H1 (cell line): ENCODE measurements around the gene PNMA8C. TPM values are rescaled to one million over a fixed set of nuclear protein-coding genes. Genes with fewer than 3 reads are reported as not detected.

Experiments
- CTCF ChIA-PET: fragments of 300-600 bp; sonication (Branson Sonifier 250); formaldehyde crosslinking; loops from one replicate; lab custom pipeline; 2021; ENCODE audit not compliant: partially characterized antibody; lab: Charles Lee
- POLR2A ChIA-PET: fragments of 300-600 bp; sonication (Branson Sonifier 250); formaldehyde crosslinking; loops from one replicate; lab custom pipeline; 2021; ENCODE audit warnings: inconsistent platforms; ENCODE audit not compliant: partially characterized antibody; lab: Charles Lee
- DNase-seq, 2 experiments: peaks; one replicate each; pipeline versions ENCODE4 v3.0.0 to v3.0.0-alpha.2; 2010 to 2022; ENCODE audit warnings: low spot score in 2 of 2, low read depth in 1 of 2, mixed read lengths in 1 of 2
- FAIRE-seq: peaks from 2 replicates; lab custom pipeline; 2011; peaks lifted over from hg19 to GRCh38; lab: Jason Lieb, UNC
- H2AFZ ChIP-seq: 2 replicates; pipeline ENCODE4 v1.8.1; 2012; ENCODE audit warnings: low read length, inconsistent platforms
- H2AK5ac ChIP-seq: 2 replicates; pipeline ENCODE4 v1.6.1; 2013; ENCODE audit warnings: low read depth, low read length
- H2BK120ac ChIP-seq: replicated peaks from 2 replicates; pipeline ENCODE3; 2013; ENCODE audit warnings: low read depth, low read length, inconsistent platforms
- H2BK12ac ChIP-seq: 2 replicates; pipeline ENCODE4 v1.6.1; 2013; ENCODE audit warnings: low read depth, low read length
- H2BK15ac ChIP-seq: 2 replicates; pipeline ENCODE4 v1.6.1; 2013; ENCODE audit warnings: low read length
- H2BK20ac ChIP-seq: 2 replicates; pipeline ENCODE4 v1.6.1; 2013; ENCODE audit warnings: low read length
- H2BK5ac ChIP-seq: 2 replicates; pipeline ENCODE4 v1.6.1; 2013; ENCODE audit warnings: low read depth, low read length
- H3K14ac ChIP-seq: 2 replicates; pipeline ENCODE4 v1.6.1; 2013; ENCODE audit warnings: inconsistent platforms; ENCODE audit not compliant: insufficient read length
- H3K18ac ChIP-seq: 2 replicates; pipeline ENCODE4 v1.6.1; 2013; ENCODE audit warnings: low read length; ENCODE audit errors: extremely low read depth
- H3K23ac ChIP-seq: 2 replicates; pipeline ENCODE4 v1.6.1; 2013; ENCODE audit warnings: inconsistent platforms; ENCODE audit not compliant: insufficient read length
- H3K23me2 ChIP-seq: 2 replicates; pipeline ENCODE4 v1.6.1; 2013; ENCODE audit warnings: low read depth, low read length
- H3K27ac ChIP-seq: 2 replicates; pipeline ENCODE4 v1.6.1; 2011; ENCODE audit warnings: low read depth, low read length, inconsistent platforms
- H3K27me3 ChIP-seq, 4 experiments: replicated peaks in 1 of 4; 1 replicate in 1 of 4; 2 replicates in 3 of 4; pipeline versions ENCODE4 v1.6.1 to v1.8.1; 2011 to 2013; ENCODE audit warnings: low read length in 3 of 4, mild to moderate bottlenecking in 3 of 4, inconsistent platforms in 2 of 4, mixed read lengths in 2 of 4, moderate library complexity in 1 of 4; ENCODE audit not compliant: control insufficient read depth in 3 of 4, insufficient read depth in 3 of 4; ENCODE audit errors: extremely low read depth in 1 of 4
- H3K36me3 ChIP-seq, 4 experiments: 2 replicates each; pipeline versions ENCODE4 v1.6.1 to v1.8.1; 2011 to 2013; ENCODE audit warnings: mild to moderate bottlenecking in 4 of 4, low read length in 3 of 4, moderate library complexity in 2 of 4, control low read depth in 1 of 4, inconsistent platforms in 1 of 4; ENCODE audit not compliant: insufficient read depth in 4 of 4, control insufficient read depth in 2 of 4
- H3K4ac ChIP-seq: replicated peaks from 2 replicates; pipeline ENCODE3; 2013; ENCODE audit warnings: low read length, low read depth, mixed read lengths, inconsistent platforms; ENCODE audit not compliant: insufficient read length
- H3K4me1 ChIP-seq, 4 experiments: replicated peaks in 1 of 4; 1 replicate in 1 of 4; 2 replicates in 3 of 4; pipeline versions ENCODE4 v1.6.1 to v1.8.1; 2011 to 2013; ENCODE audit warnings: low read length in 3 of 4, inconsistent platforms in 2 of 4, mixed read lengths in 1 of 4; ENCODE audit not compliant: insufficient read depth in 4 of 4, control insufficient read depth in 3 of 4
- H3K4me2 ChIP-seq, 2 experiments: 2 replicates each; pipeline versions ENCODE4 v1.6.1 to v1.8.1; 2011 to 2013; ENCODE audit warnings: low read depth in 2 of 2, low read length in 2 of 2, control low read depth in 1 of 2, inconsistent platforms in 1 of 2, mild to moderate bottlenecking in 1 of 2; ENCODE audit not compliant: insufficient read depth in 1 of 2
- H3K4me3 ChIP-seq, 4 experiments: fragments of 200-600, 300-600 bp in 1 of 4; sonication (generic), shearing (Covaris generic), sonication (Bioruptor Twin) in 1 of 4; 2 replicates each; pipeline versions ENCODE4 v1.5.1 to v1.8.1; 2011 to 2016; ENCODE audit warnings: low read length in 4 of 4, low read depth in 3 of 4, control low read depth in 2 of 4, inconsistent platforms in 2 of 4, mild to moderate bottlenecking in 2 of 4, mixed read lengths in 1 of 4, moderate library complexity in 1 of 4; ENCODE audit not compliant: insufficient read depth in 2 of 4; ENCODE audit errors: extremely low read depth in 1 of 4
- H3K56ac ChIP-seq: replicated peaks from 2 replicates; pipeline ENCODE3; 2013; ENCODE audit warnings: low read depth, mild to moderate bottlenecking, mixed read lengths, low read length, inconsistent platforms; ENCODE audit not compliant: insufficient read length
- H3K79me1 ChIP-seq: 2 replicates; pipeline ENCODE4 v1.6.1; 2013; ENCODE audit warnings: low read depth, low read length, control low read depth
- H3K79me2 ChIP-seq, 2 experiments: 2 replicates each; pipeline versions ENCODE4 v1.6.1 to v1.8.1; 2012 to 2013; ENCODE audit warnings: low read length in 2 of 2, mild to moderate bottlenecking in 2 of 2, inconsistent platforms in 1 of 2; ENCODE audit not compliant: insufficient read depth in 2 of 2, control insufficient read depth in 1 of 2
- H3K9ac ChIP-seq, 4 experiments: replicated peaks in 1 of 4; 1 replicate in 1 of 4; 2 replicates in 3 of 4; pipeline versions ENCODE4 v1.6.1 to v1.8.1; 2011 to 2013; ENCODE audit warnings: low read depth in 3 of 4, low read length in 3 of 4, control low read depth in 2 of 4, mild to moderate bottlenecking in 2 of 4, moderate library complexity in 2 of 4, inconsistent platforms in 1 of 4; ENCODE audit errors: extremely low read depth in 1 of 4
- H3K9me3 ChIP-seq, 2 experiments: 2 replicates each; pipeline versions ENCODE4 v1.6.1 to v1.8.1; 2012 to 2013; ENCODE audit warnings: mild to moderate bottlenecking in 2 of 2, moderate library complexity in 2 of 2, control low read depth in 1 of 2, inconsistent platforms in 1 of 2, low read depth in 1 of 2, low read length in 1 of 2, mixed read lengths in 1 of 2; ENCODE audit not compliant: insufficient read depth in 2 of 2
- H4K20me1 ChIP-seq, 2 experiments: replicated peaks in 1 of 2; 2 replicates each; pipeline versions ENCODE3 to v1.8.1; 2011 to 2013; ENCODE audit warnings: inconsistent platforms in 2 of 2, low read length in 2 of 2, mild to moderate bottlenecking in 1 of 2; ENCODE audit not compliant: insufficient read depth in 2 of 2, control insufficient read depth in 1 of 2
- H4K5ac ChIP-seq: 2 replicates; pipeline ENCODE4 v1.6.1; 2013; ENCODE audit warnings: low read length, low read depth, mixed read lengths, inconsistent platforms; ENCODE audit not compliant: insufficient read length
- H4K8ac ChIP-seq: 2 replicates; pipeline ENCODE4 v1.8.0; 2013; ENCODE audit warnings: mild to moderate bottlenecking, moderate library complexity, low read length, inconsistent platforms; ENCODE audit not compliant: insufficient read depth; ENCODE audit errors: extremely low read depth
- H4K91ac ChIP-seq: replicated peaks from 2 replicates; pipeline ENCODE3; 2013; ENCODE audit warnings: low read length, mixed read lengths, inconsistent platforms; ENCODE audit not compliant: insufficient read length
- CBX5 ChIP-seq: fragments of 300-800, 300-1000 bp; sonication (generic); IDR thresholded peaks from 2 replicates; pipeline ENCODE4 v1.7.1; 2016; ENCODE audit warnings: antibody characterized with exemption, low read length, low read depth
- CEBPB ChIP-seq: IDR thresholded peaks from 2 replicates; pipeline ENCODE4 v1.6.1; 2012; ENCODE audit warnings: low read depth, low read length
- CREB1 ChIP-seq: IDR thresholded peaks from 2 replicates; pipeline ENCODE4 v1.6.1; 2012; ENCODE audit warnings: inconsistent platforms
- EGR1 ChIP-seq: IDR thresholded peaks from 2 replicates; pipeline ENCODE4 v1.6.1; 2011; ENCODE audit warnings: low read depth, low read length, borderline replicate concordance
- GABPA ChIP-seq: IDR thresholded peaks from 2 replicates; pipeline ENCODE4 v1.6.1; 2011; ENCODE audit warnings: mild to moderate bottlenecking, low read length, moderate library complexity, borderline replicate concordance; ENCODE audit not compliant: insufficient read depth
- GTF2F1 ChIP-seq: IDR thresholded peaks from 2 replicates; pipeline ENCODE4 v1.6.1; 2012; ENCODE audit warnings: low read depth, low read length, improper control_type of control experiment, borderline replicate concordance
- KDM5A ChIP-seq: fragments of 200-600 bp; IDR thresholded peaks from 2 replicates; pipeline ENCODE4 v1.7.1; 2012; ENCODE audit warnings: mild to moderate bottlenecking, low read length, inconsistent platforms, mixed read lengths
- RAD21 ChIP-seq, 2 experiments: IDR thresholded peaks in 1 of 2; conservative IDR thresholded peaks in 1 of 2; 2 replicates each; pipeline ENCODE4 v1.6.1; 2011; ENCODE audit warnings: low read depth in 2 of 2, low read length in 2 of 2, improper control_type of control experiment in 1 of 2, inconsistent platforms in 1 of 2, mild to moderate bottlenecking in 1 of 2, moderate library complexity in 1 of 2
- SIX5 ChIP-seq: IDR thresholded peaks from 2 replicates; pipeline ENCODE4 v1.6.1; 2011; ENCODE audit warnings: mild to moderate bottlenecking, low read depth, low read length
- SP1 ChIP-seq: IDR thresholded peaks from 2 replicates; pipeline ENCODE4 v1.6.1; 2011; ENCODE audit warnings: low read depth, low read length
- TAF1 ChIP-seq: IDR thresholded peaks from 2 replicates; pipeline ENCODE4 v1.6.1; 2011; ENCODE audit warnings: mild to moderate bottlenecking, low read depth, low read length
- WGBS, 2 experiments: shearing (Covaris generic) in 1 of 2; methylation state at CpG; one replicate each; pipeline versions ENCODE4 v1.1.6 to v1.1.7; 2013 to 2015; ENCODE audit warnings: low lambda C conversion rate in 2 of 2, mixed read lengths in 2 of 2, inconsistent platforms in 1 of 2, low coverage in 1 of 2, missing lambda C conversion rate in 1 of 2; ENCODE audit not compliant: insufficient replicate concordance in 2 of 2, insufficient coverage in 1 of 2, insufficient read length in 1 of 2; ENCODE audit errors: extremely low coverage in 1 of 2, missing lambda C conversion rate in 1 of 2; 5-methylcytosine and 5-hydroxymethylcytosine counted together
- polyA plus RNA-seq, 7 experiments: library from polyadenylated mRNA; depleted of rRNA in 3 of 7; stranded (reverse) in 5 of 7; unstranded in 2 of 7; fragments of >200 nt in 5 of 7; fragments of 200-250 nt in 2 of 7; gene quantifications; 1 replicate in 5 of 7; 2 replicates in 1 of 7; 4 replicates in 1 of 7; pipeline versions ENCODE4 v1.2.1 to v1.2.3, GENCODE V29; 2011 to 2013; ENCODE audit warnings: missing spikeins in 2 of 7, mixed read lengths in 2 of 7
- total RNA-seq: library from RNA; stranded (reverse); fragmentation: NEBNext Ultra II Directional; extraction: Animal tissue kit (Norgen Biotek cat#: 25700); gene quantifications from 2 replicates; pipeline ENCODE4 v1.2.1, GENCODE V29; 2021

The PNMA8C gene
- total and polyA plus RNA-seq, 2 of the 8 experiments (the other 6 are each of a cell fraction or from before 2014, with no cell fraction given), result 0.53 to 1.8 TPM

DNA sequence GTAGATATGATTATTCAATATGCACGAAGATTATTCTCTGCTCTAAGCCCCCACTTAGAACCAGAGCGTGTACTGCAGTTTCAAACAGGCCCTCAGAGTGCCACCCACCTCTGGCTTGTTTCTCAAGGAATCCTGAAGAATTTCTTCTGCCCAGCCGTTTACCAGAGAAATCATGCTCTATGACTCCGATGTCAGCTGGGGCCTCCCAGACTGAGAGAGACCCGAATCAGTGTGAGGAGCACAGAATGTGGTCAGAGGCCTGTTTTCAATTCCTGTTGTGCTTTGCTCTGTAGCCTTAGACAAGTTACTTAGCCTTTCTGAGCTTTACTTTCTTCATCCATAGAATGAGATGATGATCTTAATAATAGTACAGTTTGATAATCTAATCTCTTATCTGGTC lies 5.5 kb downstream of the PNMA8C start:
- Histone ChIP-seq H4K8ac (no peak overlapping the region), H3K4ac (no peak overlapping the region), H3K18ac (no peak overlapping the region), H2BK120ac (no peak overlapping the region), H3K9me3 (no peaks in the 10 kb centered on the region), H2AFZ (no peak overlapping the region), H3K23me2 (peaks cover 4% of the 10 kb centered on the region), H3K9ac (no peak overlapping the region), H4K20me1 (no peaks in the 10 kb centered on the region), H2BK15ac (no peak overlapping the region), H4K91ac (no peak overlapping the region), H4K5ac (no peak overlapping the region), H2AK5ac (no peak overlapping the region), H3K79me2 (no peaks in the 10 kb centered on the region), H3K79me1 (no peaks in the 10 kb centered on the region), H3K27me3 (peaks cover 0 to 15% (median 11%) of the 10 kb centered on the region in 4 experiments; a peak in 5 of 7 replicates), H3K27ac (no peak overlapping the region), H3K14ac (no peak overlapping the region), H3K4me1 (peaks cover 0 to 3% (median 1%) of the 10 kb centered on the region in 4 experiments; a peak in 5 of 7 replicates), H2BK5ac (no peak overlapping the region), H2BK12ac (no peak overlapping the region), H2BK20ac (no peak overlapping the region), H3K36me3 (no peaks in the 10 kb centered on the region), H3K23ac (no peak overlapping the region), H3K56ac (no peak overlapping the region), H3K4me3 (no peak overlapping the region), H3K4me2 (no peak overlapping the region)
- 74% methylated on average over 5 of the region's 5 CpGs; no CpG with 5 or more reads in 1 of the 2 experiments for whole genome bisulfite sequencing, 2 experiments
- DNase-seq (no peak), FAIRE-seq (no peak)
- ChIA-PET CTCF (no interaction called here), POLR2A (interaction anchor here (0.6 kb wide), 1 partner anchor 559 kb away, joined by 3 read pairs; no protein-coding TSS in a partner anchor)
- TF ChIP-seq EGR1 (no peak), RAD21 (IDR thresholded peaks at IDR 0.05 in 1 of 2, conservative IDR thresholded peaks at IDR 0.05 in 1 of 2; ENCODE audit: low read depth in 2 of 2, low read length in 2 of 2) (no peak), CBX5 (no peak), SP1 (no peak), TAF1 (no peak), SIX5 (no peak), GABPA (no peak), KDM5A (no peak), CEBPB (no peak), CREB1 (no peak), GTF2F1 (no peak)
